A549 treated with RU486 at 1 μM for 4 hours (cell line): Measurements from ENCODE around the gene RHOC. TPM values are rescaled to one million over a fixed set of nuclear protein-coding genes. Genes with fewer than 3 reads are reported as not detected.

Experiments used
- total RNA-seq: library from RNA; stranded (reverse); fragments of 200-300 nt; extraction: Qiagen RNA extraction; gene quantifications from 5 replicates; pipeline ENCODE4 v1.2.3, GENCODE V29; 2022; ENCODE audit warnings: low read depth

Gene RHOC
- 355 to 395 TPM (median 361 TPM) in 5 replicates for total RNA-seq

DNA sequence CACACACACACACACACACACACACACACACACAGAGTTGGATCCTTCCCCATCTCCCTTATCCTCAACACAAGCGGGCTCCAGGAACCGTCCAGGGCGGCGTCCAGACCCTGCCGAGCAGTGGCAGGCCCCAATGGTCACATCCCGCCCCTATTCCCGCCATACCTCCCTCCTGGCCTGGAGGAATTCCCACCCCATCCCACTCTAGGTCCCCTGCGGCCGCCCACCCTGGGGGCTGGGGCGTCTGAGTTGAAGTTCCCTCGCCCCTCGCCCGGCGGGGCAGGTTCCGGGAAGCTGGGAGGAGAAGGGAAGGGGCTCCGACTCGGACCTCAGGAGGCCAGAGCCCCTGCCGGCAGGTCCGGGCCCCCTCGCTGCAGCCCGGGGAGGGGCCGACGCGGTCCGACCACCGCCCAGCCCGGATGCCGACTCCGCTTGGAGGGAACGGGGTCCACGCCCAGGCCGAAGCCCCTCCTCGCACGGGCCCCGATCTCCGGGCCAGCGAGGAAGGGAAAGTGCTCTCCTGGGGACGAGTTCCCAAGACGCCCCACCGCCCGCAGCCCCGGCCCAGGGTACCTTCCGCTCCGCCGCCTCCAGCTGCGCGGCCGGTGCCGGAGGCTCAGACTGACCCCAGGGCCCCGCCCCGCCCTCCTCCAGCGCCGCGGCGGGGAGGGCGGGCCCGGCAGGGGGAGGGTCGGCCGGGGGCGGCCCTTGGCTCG is at the start of gene RHOC:
TSS of gene RHOC (minus strand) at position 623 of the 716 bp plus-strand sequence. CDS start 3,328 bp downstream, outside the sequence.

DNA sequence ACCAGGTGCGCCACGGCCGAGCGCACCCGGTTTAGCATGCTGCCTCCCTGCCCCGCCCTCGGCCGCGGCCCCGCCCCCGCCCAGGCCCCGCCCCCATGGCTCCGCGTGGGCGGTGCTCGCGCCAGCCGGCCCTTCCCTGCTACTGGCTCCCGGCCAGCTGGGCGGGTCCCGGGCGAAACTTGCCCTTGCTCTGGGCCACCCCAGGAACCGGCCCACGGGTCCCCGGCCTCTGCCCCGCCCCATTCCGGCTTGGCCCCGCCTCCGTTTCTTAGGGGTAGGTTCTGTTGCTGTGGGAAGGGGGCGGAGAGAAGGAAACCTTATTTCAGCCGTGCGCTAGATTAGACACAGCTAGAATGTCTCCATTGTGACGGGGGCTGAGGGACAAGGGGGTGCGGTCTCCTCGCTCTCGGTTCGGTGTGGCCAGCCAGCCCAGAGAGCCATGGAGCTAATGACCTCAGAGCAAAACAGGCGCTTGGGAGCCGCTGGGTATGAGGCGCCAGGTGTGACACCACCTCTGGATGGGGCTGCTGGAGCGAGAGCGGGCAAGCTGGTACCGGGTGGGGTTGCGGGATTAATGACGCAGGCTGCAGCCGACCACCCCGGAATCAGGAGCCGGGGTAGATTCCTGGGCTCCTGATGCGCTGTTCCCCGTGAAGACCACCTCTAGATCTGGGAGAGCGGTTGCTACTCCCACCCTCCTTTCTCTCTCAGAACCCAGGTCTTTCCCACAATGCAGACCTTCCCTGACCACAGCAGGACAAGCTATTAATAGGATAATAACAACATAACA is 8.5 kb upstream of the RHOC start, which contains the start of gene PPM1J:
TSS of gene PPM1J (minus strand) at position 69 of the 790 bp plus-strand sequence. CDS start at position 38, 31 bp downstream.

DNA sequence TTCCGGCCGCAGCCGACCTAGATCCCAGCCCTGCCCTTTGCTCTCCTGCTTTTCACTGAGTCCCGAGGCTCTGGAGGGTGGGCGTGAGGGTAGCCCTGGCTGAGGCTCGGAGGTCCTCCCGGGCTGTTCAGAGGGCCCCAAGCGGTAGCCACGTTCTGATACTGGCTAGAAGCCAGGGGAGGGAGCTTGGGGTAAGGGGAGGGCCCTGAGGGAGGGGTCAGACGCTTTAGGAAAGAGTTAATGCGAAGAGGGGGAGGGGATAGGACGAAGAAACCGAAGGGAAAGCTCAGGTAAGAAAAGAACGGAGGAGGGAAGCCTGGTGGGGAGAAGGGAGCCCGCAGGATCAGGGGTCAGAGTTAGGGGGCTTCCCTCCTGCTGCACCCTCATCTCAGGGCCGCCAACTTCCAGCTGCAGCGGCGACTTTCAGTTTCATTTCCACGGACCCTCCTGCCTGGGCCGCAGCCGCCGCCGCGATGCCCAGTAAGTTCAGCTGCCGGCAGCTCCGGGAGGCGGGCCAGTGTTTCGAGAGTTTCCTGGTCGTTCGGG is 32.4 kb downstream of the RHOC start, which contains the start of gene MOV10:
TSS of gene MOV10 (plus strand) at position 220 of the 546 bp plus-strand sequence. CDS start at position 474, 254 bp downstream.

Other genes with a start within 250 kb of the RHOC start
- 0.18 to 0.57 TPM (median 0.27 TPM) in 5 replicates for gene WNT2B, start 198.2 kb downstream of the RHOC start, total RNA-seq
- gene ST7L, start 88.0 kb downstream of the RHOC start, total RNA-seq: 11.4 to 13.0 TPM (median 11.9 TPM) in 5 replicates
- gene CAPZA1, start 87.3 kb downstream of the RHOC start, total RNA-seq: 62.9 to 76.5 TPM (median 71.0 TPM) in 5 replicates
- 27.8 to 32.5 TPM (median 31.1 TPM) in 5 replicates for gene MOV10, start 32.5 kb downstream of the RHOC start, total RNA-seq
- 0.78 to 1.7 TPM (median 1.3 TPM) in 5 replicates for gene PPM1J, start 8.2 kb upstream of the RHOC start, total RNA-seq
- gene SLC16A1, start 249.1 kb upstream of the RHOC start, total RNA-seq: 36.8 to 56.6 TPM (median 50.5 TPM) in 5 replicates